ENCODE results near the gene ITGAV.

The ITGAV gene

GRCh38 chr2:186575302-186575701 is 14.6 kb upstream of the ITGAV start:
- DNase-seq: peak; percentile 100

- no peak for DNase-seq
Measured at GRCh38 chr2:186575856-186576255, 14.0 kb upstream of the ITGAV start.

- DNase-seq: peak; percentile 66
Measured at GRCh38 chr2:186576614-186577013, 13.2 kb upstream of the ITGAV start.

- no peak for DNase-seq
Measured at GRCh38 chr2:186582698-186583097, 7.2 kb upstream of the ITGAV start.

GRCh38 chr2:186584053-186584452 is 5.8 kb upstream of the ITGAV start:
- no peak for DNase-seq

- no peak for DNase-seq
Measured at GRCh38 chr2:186588421-186588820, 1.4 kb upstream of the ITGAV start.

- no peak for DNase-seq
Measured at GRCh38 chr2:186588940-186589611, 780 bp upstream of the ITGAV start.

- DNase-seq: peak; percentile 34
Measured at GRCh38 chr2:186590350-186590758, 498 bp downstream of the ITGAV start.

- DNase-seq: peak; percentile 32
Measured at GRCh38 chr2:186590759-186591505, 1.1 kb downstream of the ITGAV start.

GRCh38 chr2:186591506-186591890 is 1.6 kb downstream of the ITGAV start:
- DNase-seq: no peak

GRCh38 chr2:186592137-186592875 is 2.5 kb downstream of the ITGAV start:
- DNase-seq: no peak

GRCh38 chr2:186593523-186593922 is 3.7 kb downstream of the ITGAV start:
- no peak for DNase-seq

GRCh38 chr2:186594001-186594722 is 4.3 kb downstream of the ITGAV start:
- DNase-seq: no peak

GRCh38 chr2:186595219-186595618 is 5.4 kb downstream of the ITGAV start:
- no peak for DNase-seq

GRCh38 chr2:186599186-186599778 is 9.4 kb downstream of the ITGAV start:
- DNase-seq: no peak

GRCh38 chr2:186603286-186603685 is 13.4 kb downstream of the ITGAV start:
- peak; percentile 82 for DNase-seq

- DNase-seq: no peak
Measured at GRCh38 chr2:186605041-186605440, 15.2 kb downstream of the ITGAV start.

- DNase-seq: no peak
Measured at GRCh38 chr2:186607660-186608324, 17.9 kb downstream of the ITGAV start.

GRCh38 chr2:186610785-186611184 is 20.9 kb downstream of the ITGAV start:
- no peak for DNase-seq

- no peak for DNase-seq
Measured at GRCh38 chr2:186611526-186611925, 21.7 kb downstream of the ITGAV start.

GRCh38 chr2:186612026-186612425 is 22.2 kb downstream of the ITGAV start:
- no peak for DNase-seq

All from fibroblast of skin of abdomen (primary cell).